H1 (cell line): ENCODE results near the gene HSD17B8. TPM values are rescaled to one million over a fixed set of nuclear protein-coding genes. Genes with fewer than 3 reads are reported as not detected.

Experiments used
- ASH2L ChIP-seq: fragments of 200-600, 300-600 bp; sonication (generic); IDR thresholded peaks from one replicate; pipeline ENCODE4 v1.7.1; 2017; ENCODE audit warnings: low read length
- ATF2 ChIP-seq: IDR thresholded peaks from 2 replicates; pipeline ENCODE4 v1.6.1; 2012; ENCODE audit warnings: low read length, inconsistent platforms
- CBX5 ChIP-seq: fragments of 300-800, 300-1000 bp; sonication (generic); IDR thresholded peaks from 2 replicates; pipeline ENCODE4 v1.7.1; 2016; ENCODE audit warnings: antibody characterized with exemption, low read length, low read depth
- CHD2 ChIP-seq: IDR thresholded peaks from 2 replicates; pipeline ENCODE4 v1.6.1; 2012; ENCODE audit warnings: low read length, improper control_type of control experiment
- CREB1 ChIP-seq: IDR thresholded peaks from 2 replicates; pipeline ENCODE4 v1.6.1; 2012; ENCODE audit warnings: inconsistent platforms
- CTBP2 ChIP-seq: IDR thresholded peaks from 2 replicates; pipeline ENCODE4 v1.7.0; 2011; ENCODE audit warnings: borderline replicate concordance, mild to moderate bottlenecking, moderate library complexity, mixed read lengths, low read length; ENCODE audit not compliant: insufficient read depth, insufficient read length
- EGR1 ChIP-seq: IDR thresholded peaks from 2 replicates; pipeline ENCODE4 v1.6.1; 2011; ENCODE audit warnings: low read depth, low read length, borderline replicate concordance
- EP300 ChIP-seq, 2 experiments: IDR thresholded peaks; 1 replicate in 1 of 2; 2 replicates in 1 of 2; pipeline ENCODE4 v1.6.1; 2011 to 2012; ENCODE audit warnings: low read depth in 2 of 2, low read length in 2 of 2, mild to moderate bottlenecking in 2 of 2, borderline replicate concordance in 1 of 2, inconsistent platforms in 1 of 2, moderate library complexity in 1 of 2
- EZH2 ChIP-seq: fragments of 200-600 bp; sonication (generic); IDR thresholded peaks from 2 replicates; pipeline ENCODE4 v1.7.1; 2012; ENCODE audit warnings: low read depth, mild to moderate bottlenecking, moderate library complexity, low read length, inconsistent platforms; ENCODE audit not compliant: severe bottlenecking
- HDAC6 ChIP-seq: IDR thresholded peaks from one replicate; pipeline ENCODE4 v1.7.1; 2012; ENCODE audit warnings: low read depth, mild to moderate bottlenecking, inconsistent platforms, low read length, moderate library complexity
- KDM4A ChIP-seq: IDR thresholded peaks from one replicate; pipeline ENCODE4 v1.7.1; 2012; ENCODE audit warnings: low read depth, mild to moderate bottlenecking, moderate library complexity, low read length, inconsistent platforms; ENCODE audit not compliant: severe bottlenecking
- KDM5A ChIP-seq: fragments of 200-600 bp; IDR thresholded peaks from 2 replicates; pipeline ENCODE4 v1.7.1; 2012; ENCODE audit warnings: mild to moderate bottlenecking, low read length, inconsistent platforms, mixed read lengths
- NANOG ChIP-seq: IDR thresholded peaks from 2 replicates; pipeline ENCODE4 v1.6.1; 2011; ENCODE audit warnings: low read length, low read depth, mild to moderate bottlenecking, inconsistent platforms; ENCODE audit not compliant: insufficient read depth, poor library complexity, severe bottlenecking
- NRF1 ChIP-seq: IDR thresholded peaks from 2 replicates; pipeline ENCODE4 v1.6.1; 2011; ENCODE audit warnings: mild to moderate bottlenecking, low read depth, low read length, improper control_type of control experiment
- PHF8 ChIP-seq: fragments of 200-600 bp; sonication (generic); conservative IDR thresholded peaks from 2 replicates; pipeline ENCODE4 v1.7.1; 2012; ENCODE audit warnings: low read depth, mild to moderate bottlenecking, inconsistent platforms, low read length, moderate library complexity
- RFX5 ChIP-seq: IDR thresholded peaks from 2 replicates; pipeline ENCODE4 v1.6.1; 2011; ENCODE audit warnings: low read depth, low read length, improper control_type of control experiment, borderline replicate concordance
- RNF2 ChIP-seq: fragments of 200-900, 300-1000 bp; sonication (generic); IDR thresholded peaks from 2 replicates; pipeline ENCODE4 v1.7.1; 2016; ENCODE audit warnings: borderline replicate concordance, low read depth, mild to moderate bottlenecking, antibody characterized with exemption, low read length; ENCODE audit not compliant: poor library complexity, severe bottlenecking; ENCODE audit errors: missing control alignments
- RXRA ChIP-seq: IDR thresholded peaks from 2 replicates; pipeline ENCODE4 v1.6.1; 2011; ENCODE audit warnings: low read depth, mild to moderate bottlenecking, low read length, moderate library complexity; ENCODE audit not compliant: insufficient read depth
- SIX5 ChIP-seq: IDR thresholded peaks from 2 replicates; pipeline ENCODE4 v1.6.1; 2011; ENCODE audit warnings: mild to moderate bottlenecking, low read depth, low read length
- SRF ChIP-seq: IDR thresholded peaks from 2 replicates; pipeline ENCODE4 v1.6.1; 2011; ENCODE audit warnings: mild to moderate bottlenecking, low read depth, low read length, moderate library complexity
- TEAD4 ChIP-seq: IDR thresholded peaks from 2 replicates; pipeline ENCODE4 v1.6.1; 2012; ENCODE audit warnings: low read depth, low read length, inconsistent platforms, mixed read lengths
- polyA plus RNA-seq, 7 experiments: library from polyadenylated mRNA; depleted of rRNA in 3 of 7; stranded (reverse) in 5 of 7; unstranded in 2 of 7; fragments of >200 nt in 5 of 7; fragments of 200-250 nt in 2 of 7; gene quantifications; 1 replicate in 5 of 7; 2 replicates in 1 of 7; 4 replicates in 1 of 7; pipeline versions ENCODE4 v1.2.1 to v1.2.3, GENCODE V29; 2011 to 2013; ENCODE audit warnings: missing spikeins in 2 of 7, mixed read lengths in 2 of 7
- total RNA-seq: library from RNA; stranded (reverse); fragmentation: NEBNext Ultra II Directional; extraction: Animal tissue kit (Norgen Biotek cat#: 25700); gene quantifications from 2 replicates; pipeline ENCODE4 v1.2.1, GENCODE V29; 2021

The HSD17B8 gene
- total and polyA plus RNA-seq, 2 of the 8 experiments (the other 6 are each of a cell fraction or from before 2014, with no cell fraction given) = 3.3 to 17.1 TPM

- TF ChIP-seq KDM5A (no peak), PHF8 (peak; percentile 50), KDM4A (peak; percentile 77), EZH2 (no peak), SRF (no peak), TEAD4 (0 out of 2 replicates have a peak, but pooled peaks have one; percentile 20), NRF1 (0 out of 2 replicates have a peak, but pooled peaks have one; percentile 9), RFX5 (peak; percentile 46; the same call in 1 of the 2 replicates), EP300 (IDR thresholded peaks at IDR 0.05; ENCODE audit: borderline replicate concordance in 1 of 2, low read depth in 2 of 2, low read length in 2 of 2) (no peak), CTBP2 (no peak), SIX5 (no peak), CREB1 (peak; percentile 57; the same call in 1 of the 2 replicates), RNF2 (no peak), ASH2L (peak; percentile 40), EGR1 (no peak), CBX5 (no peak), NANOG (no peak), HDAC6 (no peak), RXRA (no peak), ATF2 (no peak), CHD2 (peak; percentile 64)
These were observed 44.7 kb downstream of the HSD17B8 start (continued) for GRCh38 chr6:33248932-33249731.
